Stimulated activated CD4-positive, alpha-beta T cell treated with anti-CD3 and anti-CD28 coated beads, Interleukin-1b, Interleukin-23, amount 100 ng/mL, for 48 hours (primary cell): ENCODE measurements around the gene SPATC1L.
"Not testable (repeated sequence)": the region's sequence is repeated elsewhere in the genome, so short reads cannot be mapped to it uniquely, and the experiment has no call there.

Experiments
- DNase-seq: peaks from one replicate; pipeline ENCODE4 v3.0.0-alpha.2; 2020

Gene SPATC1L

GRCh38 chr21:46182548-46183336 lies 1.5 kb downstream of the SPATC1L start:
- DNase-seq, result no peak

- no peak for DNase-seq
Measured at GRCh38 chr21:46181953-46182547, 2.2 kb downstream of the SPATC1L start.

GRCh38 chr21:46181436-46181835 lies 2.8 kb downstream of the SPATC1L start:
- no peak for DNase-seq

DNA sequence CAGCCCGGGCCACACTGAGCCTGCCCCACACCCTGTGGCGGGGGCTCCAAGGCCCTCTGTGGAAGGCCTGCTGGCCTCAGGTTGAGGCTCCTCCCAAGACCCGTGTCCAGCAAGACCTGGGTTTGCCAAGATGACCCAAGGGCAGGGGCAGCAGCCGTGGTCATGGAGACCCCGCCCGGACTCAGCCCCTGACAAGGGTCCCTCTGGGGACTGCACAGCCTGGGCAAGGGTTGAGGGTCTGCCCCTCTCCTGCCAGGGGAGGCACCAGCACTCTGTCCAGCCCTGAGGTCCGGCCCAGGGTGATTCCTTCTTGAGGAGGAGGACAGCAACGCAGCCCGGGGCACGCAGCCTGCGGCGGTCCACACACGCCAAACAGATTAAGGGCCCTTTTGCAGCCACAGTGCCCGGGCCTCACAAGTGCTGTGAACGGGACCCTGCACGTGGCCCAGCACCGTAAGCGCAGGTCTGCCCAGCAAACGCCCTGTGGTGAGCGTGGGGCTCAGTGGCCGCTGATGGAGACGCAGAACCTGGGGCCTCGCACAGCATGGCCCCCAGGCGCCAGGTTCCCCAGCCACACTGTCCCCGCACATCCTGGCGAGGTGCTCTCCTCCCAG lies 3.4 kb downstream of the SPATC1L start:
- no peak for DNase-seq

DNA sequence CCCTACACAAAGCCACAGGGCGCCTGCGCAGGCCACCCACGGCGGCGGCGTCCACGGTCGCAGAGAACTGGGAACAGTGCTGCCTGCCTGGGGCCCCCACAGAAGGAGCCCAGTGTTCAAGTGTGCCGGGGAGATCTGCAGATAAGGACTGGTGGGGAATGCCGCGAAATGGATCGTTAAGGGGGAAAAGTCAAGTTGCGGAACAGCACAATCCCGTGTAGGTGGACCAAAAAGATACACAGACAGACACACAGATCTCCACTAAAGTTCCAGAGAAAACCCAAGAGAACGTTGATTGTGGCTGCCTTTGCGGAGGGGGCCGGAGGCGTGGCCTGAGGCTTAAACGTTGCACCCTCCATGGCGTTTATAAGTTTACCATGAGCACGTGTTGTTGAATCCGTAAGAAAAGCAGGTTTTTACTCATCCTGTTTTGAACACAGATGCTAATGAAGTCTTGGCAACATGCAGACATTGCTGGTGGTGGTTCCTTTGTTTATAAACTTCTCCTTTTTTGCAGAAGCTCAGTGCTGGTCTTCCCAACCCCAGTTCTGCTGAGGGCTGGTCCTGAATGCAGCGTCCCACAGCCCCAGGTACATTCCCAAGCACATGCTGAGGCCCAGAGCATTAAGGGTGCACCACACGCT lies 4.1 kb downstream of the SPATC1L start:
- DNase-seq, result no peak

- no peak for DNase-seq
Measured at GRCh38 chr21:46179708-46180078, 4.6 kb downstream of the SPATC1L start.

- DNase-seq, result no peak
Measured at GRCh38 chr21:46178961-46179360, 5.3 kb downstream of the SPATC1L start.

DNA sequence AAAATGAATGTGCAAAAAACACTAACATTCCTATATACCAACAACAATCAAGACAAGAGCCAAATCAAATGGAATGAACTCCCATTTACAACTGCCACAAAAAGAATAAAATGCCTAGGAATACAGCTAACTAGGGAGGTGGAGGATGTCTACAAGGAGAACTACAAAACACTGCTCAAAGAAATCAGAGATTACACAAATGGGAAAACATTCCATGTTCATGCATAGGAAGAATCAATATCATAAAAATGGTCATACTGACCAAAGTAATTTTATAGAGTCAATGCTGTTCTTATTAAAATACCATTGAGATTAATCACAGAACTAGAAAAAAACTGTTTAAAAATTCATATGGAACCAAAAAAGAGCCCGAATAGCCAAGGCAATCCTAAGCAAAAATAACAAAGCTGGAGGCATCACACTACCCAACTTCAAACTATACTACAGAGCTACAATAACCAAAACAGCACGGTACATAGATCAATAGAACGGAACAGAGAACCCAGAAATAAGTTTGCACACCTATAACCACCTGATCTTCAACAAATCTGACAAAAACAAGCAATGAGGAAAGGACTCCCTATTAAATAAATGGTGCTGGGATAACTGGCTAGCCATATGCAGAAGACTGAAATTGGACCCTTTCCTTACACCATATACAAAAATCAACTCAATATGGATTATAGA lies 7.7 kb downstream of the SPATC1L start:
- not testable (repeated sequence) for DNase-seq

GRCh38 chr21:46173573-46173972 lies 10.7 kb downstream of the SPATC1L start:
- DNase-seq, result no peak

DNA sequence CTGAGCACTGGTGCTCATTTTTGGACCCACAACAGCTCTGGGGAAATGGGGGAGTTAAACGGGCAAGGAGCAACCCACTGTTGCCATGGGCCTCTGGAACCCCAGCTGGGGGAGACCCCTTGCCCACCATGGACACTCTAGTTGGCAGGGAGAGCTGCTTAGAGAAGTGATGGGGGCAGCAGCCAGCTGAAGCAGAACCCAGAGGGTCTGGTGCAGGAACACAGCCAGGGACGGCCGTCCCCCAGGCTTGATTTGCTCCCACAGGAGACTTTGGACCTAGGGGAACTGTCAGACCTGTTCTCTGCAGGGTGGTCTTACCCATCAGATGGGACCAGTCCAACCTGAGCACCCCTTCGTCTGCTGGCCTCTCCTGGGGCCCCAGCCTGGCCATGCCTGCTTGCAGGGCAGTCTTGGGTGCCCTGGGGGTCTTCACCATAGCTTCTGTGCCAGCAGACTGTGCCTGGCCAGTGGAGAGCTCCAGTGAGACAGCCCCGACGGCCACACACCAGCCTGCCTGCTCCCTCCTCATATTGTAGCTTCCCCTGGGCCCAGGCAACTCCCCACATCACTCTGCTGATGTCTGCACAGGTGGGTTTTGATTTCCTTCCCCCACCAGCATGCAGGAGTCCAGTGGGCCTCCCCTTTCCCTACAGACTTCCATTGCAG lies 11.3 kb downstream of the SPATC1L start:
- no peak for DNase-seq

DNA sequence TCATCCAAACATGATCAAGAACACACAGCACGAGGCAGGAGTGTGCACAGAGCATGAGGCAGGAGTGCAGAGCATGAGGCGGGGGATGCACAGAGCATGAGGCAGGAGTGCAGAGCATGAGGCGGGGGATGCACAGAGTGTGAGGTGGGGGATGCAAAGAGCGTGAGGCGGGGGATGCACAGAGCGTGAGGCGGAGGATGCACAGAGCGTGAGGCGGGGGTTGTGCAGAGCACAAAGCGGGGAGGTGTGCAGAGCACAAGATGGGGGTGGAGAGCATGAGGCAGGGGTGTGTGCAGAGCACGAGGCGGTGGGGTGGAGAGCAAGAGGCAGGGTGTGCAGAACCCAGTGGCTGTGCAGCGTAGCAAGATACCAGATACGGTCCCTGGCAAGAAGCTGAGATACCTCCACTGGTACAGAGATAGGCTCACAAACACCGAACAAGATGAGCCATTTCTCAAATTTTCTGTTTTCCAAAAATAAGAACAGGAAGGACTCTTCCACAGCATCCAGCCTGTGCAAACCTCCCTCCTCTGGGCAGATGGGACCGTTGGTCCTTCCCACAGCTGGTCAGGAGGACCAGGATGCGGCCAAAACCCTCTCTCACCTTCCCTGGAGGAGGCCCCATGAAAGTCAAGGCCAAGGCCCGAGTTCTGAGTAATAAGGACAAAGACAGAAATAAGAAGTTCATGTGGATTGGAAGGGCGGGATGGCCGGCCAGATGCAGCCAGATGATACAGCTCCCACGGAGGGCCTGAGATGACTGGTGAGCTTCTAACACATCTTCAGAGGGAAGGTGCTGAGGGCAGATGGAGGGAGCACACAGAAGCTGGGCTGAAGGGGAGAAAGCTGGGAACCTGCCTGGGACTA lies 12.0 kb downstream of the SPATC1L start:
- no peak for DNase-seq

- no peak for DNase-seq
Measured at GRCh38 chr21:46171585-46171984, 12.7 kb downstream of the SPATC1L start.

DNA sequence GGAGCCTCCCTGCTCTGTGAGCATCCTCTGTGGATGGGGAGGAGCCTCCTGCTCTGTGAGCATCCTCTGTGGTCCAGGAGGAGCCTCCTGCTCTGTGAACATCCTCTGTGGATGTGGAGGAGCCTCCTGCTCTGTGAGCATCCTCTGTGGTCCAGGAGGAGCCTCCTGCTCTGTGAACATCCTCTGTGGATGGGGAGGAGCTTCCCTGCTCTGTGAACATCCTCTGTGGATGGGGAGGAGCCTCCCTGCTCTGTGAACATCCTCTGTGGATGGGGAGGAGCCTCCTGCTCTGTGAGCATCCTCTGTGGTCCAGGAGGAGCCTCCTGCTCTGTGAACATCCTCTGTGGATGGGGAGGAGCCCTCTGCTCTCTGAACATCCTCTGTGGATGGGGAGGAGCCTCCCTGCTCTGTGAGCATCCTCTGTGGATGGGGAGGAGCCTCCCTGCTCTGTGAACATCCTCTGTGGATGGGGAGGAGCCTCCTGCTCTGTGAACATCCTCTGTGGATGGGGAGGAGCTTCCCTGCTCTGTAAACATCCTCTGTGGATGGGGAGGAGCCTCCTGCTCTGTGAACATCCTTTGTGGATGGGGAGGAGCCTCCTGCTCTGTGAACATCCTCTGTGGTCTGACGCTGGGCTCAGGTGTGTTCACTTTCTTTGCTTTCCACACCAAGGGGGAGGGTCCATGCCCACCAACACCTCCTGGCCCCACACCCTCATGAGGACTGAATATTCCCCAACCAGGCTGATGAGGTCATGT lies 13.6 kb downstream of the SPATC1L start:
- DNase-seq, result not testable (repeated sequence)

DNA sequence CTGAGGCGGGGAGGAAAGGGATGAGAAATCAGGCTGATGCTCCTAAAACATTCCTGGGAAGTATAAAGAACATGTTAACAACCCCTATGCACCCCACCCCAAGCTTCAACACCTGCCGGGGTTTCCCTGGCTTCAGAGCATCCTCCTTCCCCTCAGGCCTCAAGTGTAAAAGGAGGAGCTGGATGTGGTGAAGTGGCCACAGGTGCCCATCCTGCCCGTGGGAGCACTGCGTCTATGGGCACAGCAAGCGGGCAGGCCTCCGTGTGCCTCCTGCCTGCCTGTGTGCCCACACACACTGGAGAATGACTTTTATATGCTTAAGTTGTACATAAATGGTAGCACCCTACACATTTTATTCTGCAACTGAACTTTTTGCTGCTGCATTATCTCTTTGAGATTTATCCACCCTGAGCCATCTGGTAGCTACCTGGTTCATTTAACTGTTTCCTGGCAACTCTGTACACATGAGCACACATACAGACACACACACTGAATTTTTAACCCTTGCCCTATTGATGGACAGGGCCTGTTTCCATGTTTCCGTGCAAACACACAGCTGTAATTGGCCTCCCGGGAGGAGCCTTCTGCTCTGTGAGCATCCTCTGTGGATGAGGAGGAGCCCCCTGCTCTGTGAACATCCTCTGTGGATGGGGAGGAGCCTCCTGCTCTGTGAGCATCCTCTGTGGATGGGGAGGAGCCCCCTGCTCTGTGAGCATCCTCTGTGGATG lies 15.4 kb downstream of the SPATC1L start:
- DNase-seq, result no peak

DNA sequence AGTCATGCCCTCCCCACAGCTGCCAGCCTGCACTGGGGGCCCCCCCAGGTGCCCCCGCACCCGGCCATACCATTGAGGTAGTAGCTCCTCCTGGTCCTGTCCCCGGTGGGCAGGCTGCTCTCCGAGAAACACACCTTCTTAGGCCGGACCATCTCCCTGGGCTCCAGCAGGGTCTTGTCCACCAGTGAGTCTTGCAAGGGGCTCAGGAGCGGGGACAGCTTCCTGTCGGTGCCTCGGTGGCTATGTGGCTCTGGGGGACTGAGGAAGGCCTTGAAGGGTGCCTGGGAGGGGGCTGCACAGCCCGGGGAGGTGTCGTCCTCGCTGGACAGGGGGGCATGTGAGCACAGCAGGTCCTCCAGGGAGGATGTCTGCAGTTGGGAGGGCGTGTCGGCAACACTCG lies 16.0 kb downstream of the SPATC1L start:
- DNase-seq, result no peak

- no peak for DNase-seq
Measured at GRCh38 chr21:46165098-46165497, 19.2 kb downstream of the SPATC1L start.

- DNase-seq, result no peak
Measured at GRCh38 chr21:46163380-46163779, 20.9 kb downstream of the SPATC1L start.

GRCh38 chr21:46161633-46162592 lies 22.3 kb downstream of the SPATC1L start:
- no peak for DNase-seq
